ENCODE measurements around the gene DUSP10. TPM values are rescaled to one million over a fixed set of nuclear protein-coding genes. Genes with fewer than 3 reads are reported as not detected.

DUSP10 gene
- total RNA-seq, 1 experiment from 2014 or later, result 2.0 TPM

- ChIA-PET CTCF (no interaction called here), POLR2A (no interaction called here)
- H3K4me3 Mint-ChIP-seq (ENCODE audit: unreplicated experiment), result no peak overlapping the region
- Histone ChIP-seq H3K36me3 (ENCODE audit: control insufficient read depth, insufficient read depth, low read length) (no peaks in the 10 kb centered on the region), H3K9me3 (no peaks in the 10 kb centered on the region), H3K4me3 (ENCODE audit: low read depth, low read length) (no peak overlapping the region), H3K27me3 (replicated peaks; ENCODE audit: control insufficient read depth, insufficient read depth, low read length) (no peaks in the 10 kb centered on the region), H3K4me1 (no peaks in the 10 kb centered on the region; the same call in 1 of the 2 replicates)
- intact Hi-C loops (cut with micrococcal nuclease; ENCODE audit: unreplicated experiment), result no loop called here
- H3K36me3 Mint-ChIP-seq (ENCODE audit: insufficient read depth, unreplicated experiment), result no peaks in the 10 kb centered on the region
- DNase-seq, result no peak
- no peaks in the 10 kb centered on the region for H3K27me3 Mint-ChIP-seq (ENCODE audit: insufficient read depth, unreplicated experiment)
- no peak for TF ChIP-seq CTCF (IDR thresholded peaks at IDR 0.05; ENCODE audit: insufficient read depth in 1 of 2, low read depth in 1 of 2, low read length in 1 of 2, severe bottlenecking in 1 of 2, unreplicated experiment in 1 of 2)
- no peaks in the 10 kb centered on the region for H3K9me3 Mint-ChIP-seq (ENCODE audit: unreplicated experiment)
- H3K4me1 Mint-ChIP-seq (ENCODE audit: low read depth, unreplicated experiment), result peaks cover 10% of the 10 kb centered on the region
- BruUV-seq (replicated peaks), result no TSS peak
- H3K27ac Mint-ChIP-seq (ENCODE audit: unreplicated experiment), result no peak overlapping the region
Measured at GRCh38 chr1:221712776-221713431, 29.0 kb downstream of the DUSP10 start.

GRCh38 chr1:221712198-221712684, 29.6 kb downstream of the DUSP10 start:
- Mint-ChIP-seq H3K4me3 (ENCODE audit: unreplicated experiment) (no peak overlapping the region), H3K36me3 (ENCODE audit: insufficient read depth, unreplicated experiment) (no peaks in the 10 kb centered on the region), H3K9me3 (ENCODE audit: unreplicated experiment) (no peaks in the 10 kb centered on the region), H3K27me3 (ENCODE audit: insufficient read depth, unreplicated experiment) (no peaks in the 10 kb centered on the region), H3K27ac (ENCODE audit: unreplicated experiment) (no peak overlapping the region), H3K4me1 (ENCODE audit: low read depth, unreplicated experiment) (peaks cover 7% of the 10 kb centered on the region)
- no peaks in the 10 kb centered on the region for H3K36me3 ChIP-seq (ENCODE audit: control insufficient read depth, insufficient read depth, low read length)
- H3K27me3 ChIP-seq (replicated peaks; ENCODE audit: control insufficient read depth, insufficient read depth, low read length), result no peaks in the 10 kb centered on the region
- no peaks in the 10 kb centered on the region for H3K9me3 ChIP-seq
- no peak for TF ChIP-seq CTCF (IDR thresholded peaks at IDR 0.05; ENCODE audit: insufficient read depth in 1 of 2, low read depth in 1 of 2, low read length in 1 of 2, severe bottlenecking in 1 of 2, unreplicated experiment in 1 of 2)
- DNase-seq, result no peak
- no TSS peak for BruUV-seq (replicated peaks)
- H3K4me3 ChIP-seq (ENCODE audit: low read depth, low read length), result no peak overlapping the region
- intact Hi-C loops (cut with micrococcal nuclease; ENCODE audit: unreplicated experiment), result no loop called here
- CTCF ChIA-PET, result no interaction called here
- H3K4me1 ChIP-seq, result no peaks in the 10 kb centered on the region; the same call in 1 of the 2 replicates
- POLR2A ChIA-PET, result no interaction called here

GRCh38 chr1:221711656-221712055, 30.2 kb downstream of the DUSP10 start:
- no peaks in the 10 kb centered on the region for H3K36me3 ChIP-seq (ENCODE audit: control insufficient read depth, insufficient read depth, low read length)
- H3K36me3 Mint-ChIP-seq (ENCODE audit: insufficient read depth, unreplicated experiment), result no peaks in the 10 kb centered on the region
- intact Hi-C loops (cut with micrococcal nuclease; ENCODE audit: unreplicated experiment), result no loop called here
- H3K4me1 ChIP-seq, result no peaks in the 10 kb centered on the region; the same call in 1 of the 2 replicates
- H3K9me3 ChIP-seq, result no peaks in the 10 kb centered on the region
- peaks cover 2% of the 10 kb centered on the region for H3K4me1 Mint-ChIP-seq (ENCODE audit: low read depth, unreplicated experiment)
- no peaks in the 10 kb centered on the region for H3K27me3 ChIP-seq (replicated peaks; ENCODE audit: control insufficient read depth, insufficient read depth, low read length)
- no peaks in the 10 kb centered on the region for H3K9me3 Mint-ChIP-seq (ENCODE audit: unreplicated experiment)
- no peak for DNase-seq
- H3K27me3 Mint-ChIP-seq (ENCODE audit: insufficient read depth, unreplicated experiment), result no peaks in the 10 kb centered on the region
- CTCF ChIA-PET, result no interaction called here
- no TSS peak for BruUV-seq (replicated peaks)
- TF ChIP-seq CTCF (IDR thresholded peaks at IDR 0.05; ENCODE audit: insufficient read depth in 1 of 2, low read depth in 1 of 2, low read length in 1 of 2, severe bottlenecking in 1 of 2, unreplicated experiment in 1 of 2), result no peak
- no peak overlapping the region for H3K27ac Mint-ChIP-seq (ENCODE audit: unreplicated experiment)
- POLR2A ChIA-PET, result no interaction called here
- no peak overlapping the region for H3K4me3 ChIP-seq (ENCODE audit: low read depth, low read length)
- H3K4me3 Mint-ChIP-seq (ENCODE audit: unreplicated experiment), result no peak overlapping the region

All from Caco-2 (cell line).